SJSA1 (cell line): ENCODE data around the gene ACMSD. TPM values are rescaled to one million over a fixed set of nuclear protein-coding genes. Genes with fewer than 3 reads are reported as not detected.
"Not testable (repeated sequence)": the region's sequence is repeated elsewhere in the genome, so short reads cannot be mapped to it uniquely, and the experiment has no call there.

Experiments used
- DNase-seq, 2 experiments: peaks; one replicate each; pipeline ENCODE4 v3.0.0-alpha.2; 2015 to 2020; ENCODE audit warnings: low spot score in 2 of 2, low read depth in 1 of 2
- H3K27ac ChIP-seq: fragments of 250-450 bp; sonication (Bioruptor Pico); 2 replicates; pipeline ENCODE4 v1.5.1; 2020; ENCODE audit warnings: mild to moderate bottlenecking, moderate library complexity
- H3K27me3 ChIP-seq: fragments of 250-450 bp; sonication (Bioruptor Pico); replicated peaks from 2 replicates; pipeline ENCODE4 v1.5.1; 2020; ENCODE audit warnings: mild to moderate bottlenecking, moderate library complexity
- H3K36me3 ChIP-seq: fragments of 250-450 bp; sonication (Bioruptor Pico); 2 replicates; pipeline ENCODE4 v1.5.1; 2020; ENCODE audit warnings: mild to moderate bottlenecking
- H3K4me1 ChIP-seq: fragments of 250-450 bp; sonication (Bioruptor Pico); replicated peaks from 2 replicates; pipeline ENCODE4 v1.6.1; 2021; ENCODE audit warnings: mild to moderate bottlenecking
- H3K4me3 ChIP-seq: fragments of 250-450 bp; sonication (Bioruptor Pico); 2 replicates; pipeline ENCODE4 v1.5.1; 2020; ENCODE audit warnings: mild to moderate bottlenecking
- H3K9me3 ChIP-seq: fragments of 250-450 bp; sonication (Bioruptor Pico); replicated peaks from 2 replicates; pipeline ENCODE4 v1.5.1; 2020; ENCODE audit warnings: mild to moderate bottlenecking
- total RNA-seq: library from RNA; depleted of rRNA; stranded (reverse); fragments of >200 nt; shearing (Covaris generic); gene quantifications from 2 replicates; pipeline ENCODE4 v1.2.3, GENCODE V29; 2014

The ACMSD gene
- total RNA-seq, 1 experiment from 2014 or later: not detected

GRCh38 chr2:134903701-134904100 lies 65.3 kb downstream of the ACMSD start:
- H3K9me3 ChIP-seq, H3K4me1 ChIP-seq, H3K4me3 ChIP-seq, DNase-seq, H3K27me3 ChIP-seq, H3K27ac ChIP-seq, H3K36me3 ChIP-seq: not testable (repeated sequence)

GRCh38 chr2:134905168-134905567 lies 66.8 kb downstream of the ACMSD start:
- DNase-seq: no peak
- Histone ChIP-seq H3K4me1 (no peaks in the 10 kb centered on the region), H3K27ac (no peak overlapping the region), H3K9me3 (no peaks in the 10 kb centered on the region), H3K36me3 (no peaks in the 10 kb centered on the region), H3K4me3 (no peak overlapping the region), H3K27me3 (no peaks in the 10 kb centered on the region; the same call in 1 of the 2 replicates)

GRCh38 chr2:134906726-134907125 lies 68.3 kb downstream of the ACMSD start:
- Histone ChIP-seq H3K9me3 (no peaks in the 10 kb centered on the region), H3K36me3 (no peaks in the 10 kb centered on the region), H3K4me3 (no peak overlapping the region), H3K4me1 (no peaks in the 10 kb centered on the region), H3K27me3 (no peaks in the 10 kb centered on the region; the same call in 1 of the 2 replicates), H3K27ac (no peak overlapping the region)
- DNase-seq: no peak

- DNase-seq, H3K27ac ChIP-seq, H3K9me3 ChIP-seq, H3K36me3 ChIP-seq, H3K4me3 ChIP-seq, H3K27me3 ChIP-seq, H3K4me1 ChIP-seq: not testable (repeated sequence)
These were observed 69.2 kb downstream of the ACMSD start for GRCh38 chr2:134907441-134908116.

- H3K36me3 ChIP-seq: no peaks in the 10 kb centered on the region
- H3K9me3 ChIP-seq: no peaks in the 10 kb centered on the region; the same call in 1 of the 2 replicates
These were observed 72.5 kb downstream of the ACMSD start for GRCh38 chr2:134910763-134911399.

GRCh38 chr2:134911400-134911785 lies 73.0 kb downstream of the ACMSD start:
- H3K4me1 ChIP-seq: no peaks in the 10 kb centered on the region
- H3K27me3 ChIP-seq: no peaks in the 10 kb centered on the region
- H3K36me3 ChIP-seq: no peaks in the 10 kb centered on the region
- no peak for DNase-seq
- no peaks in the 10 kb centered on the region; the same call in 1 of the 2 replicates for H3K9me3 ChIP-seq
- no peak overlapping the region for H3K4me3 ChIP-seq
- H3K27ac ChIP-seq: no peak overlapping the region

More at GRCh38 chr2:134910763-134911399, 72.5 kb downstream of the ACMSD start:
- DNase-seq: no peak
- Histone ChIP-seq H3K4me1 (no peaks in the 10 kb centered on the region), H3K4me3 (no peak overlapping the region), H3K27ac (no peak overlapping the region), H3K27me3 (no peaks in the 10 kb centered on the region)

GRCh38 chr2:134912361-134912760 lies 73.9 kb downstream of the ACMSD start:
- Histone ChIP-seq H3K4me3 (no peak overlapping the region), H3K9me3 (no peaks in the 10 kb centered on the region; the same call in 1 of the 2 replicates), H3K27me3 (no peaks in the 10 kb centered on the region), H3K36me3 (no peaks in the 10 kb centered on the region), H3K4me1 (peaks cover 3% of the 10 kb centered on the region), H3K27ac (no peak overlapping the region)
- no peak for DNase-seq

- no peaks in the 10 kb centered on the region; the same call in 1 of the 2 replicates for H3K9me3 ChIP-seq
- DNase-seq: no peak
- H3K4me1 ChIP-seq: peaks cover 8% of the 10 kb centered on the region
- H3K27me3 ChIP-seq: no peaks in the 10 kb centered on the region
- peak overlapping the region; percentile 90 for H3K4me3 ChIP-seq
- H3K36me3 ChIP-seq: peaks cover 17% of the 10 kb centered on the region
- peak overlapping the region; percentile 67 for H3K27ac ChIP-seq
These were observed 79.0 kb downstream of the ACMSD start for GRCh38 chr2:134917360-134917865.

- Histone ChIP-seq H3K4me1 (peaks cover 8% of the 10 kb centered on the region), H3K27ac (peak overlapping the region; percentile 67), H3K27me3 (no peaks in the 10 kb centered on the region), H3K4me3 (peak overlapping the region; percentile 90), H3K9me3 (no peaks in the 10 kb centered on the region), H3K36me3 (peaks cover 22% of the 10 kb centered on the region)
- DNase-seq: peak in 1 of 2 experiments; percentile 92
These were observed 79.6 kb downstream of the ACMSD start for GRCh38 chr2:134917888-134918525.

GRCh38 chr2:134918526-134919340 lies 80.3 kb downstream of the ACMSD start, which contains the start of gene CCNT2:
Gene CCNT2, plus strand, starts transcription at chr2:134918822. Its CDS starts 33 bp downstream, at chr2:134918855.
- Histone ChIP-seq H3K4me3 (peak within 1 kb of the TSS; percentile 90), H3K36me3 (peaks cover 27% of the 10 kb centered on the region), H3K27ac (peak within 1 kb of the TSS; percentile 96), H3K4me1 (peaks cover 8% of the 10 kb centered on the region), H3K9me3 (no peaks in the 10 kb centered on the region), H3K27me3 (no peaks in the 10 kb centered on the region)
- peak; percentile 98 to 99 for DNase-seq

- H3K27ac ChIP-seq: peak overlapping the region; percentile 96
- H3K36me3 ChIP-seq: peaks cover 36% of the 10 kb centered on the region
- no peaks in the 10 kb centered on the region for H3K27me3 ChIP-seq
- no peaks in the 10 kb centered on the region for H3K9me3 ChIP-seq
- H3K4me1 ChIP-seq: peaks cover 8% of the 10 kb centered on the region
- peak overlapping the region; percentile 90 for H3K4me3 ChIP-seq
- DNase-seq: peak in 1 of 2 experiments; percentile 52
These were observed 81.2 kb downstream of the ACMSD start for GRCh38 chr2:134919341-134920210.

GRCh38 chr2:134924912-134925311 lies 86.5 kb downstream of the ACMSD start:
- peaks cover 3% of the 10 kb centered on the region; the same call in 1 of the 2 replicates for H3K4me1 ChIP-seq
- no peak overlapping the region for H3K4me3 ChIP-seq
- no peaks in the 10 kb centered on the region for H3K27me3 ChIP-seq
- no peak overlapping the region for H3K27ac ChIP-seq
- DNase-seq: no peak
- no peaks in the 10 kb centered on the region for H3K9me3 ChIP-seq
- peaks cover 49% of the 10 kb centered on the region for H3K36me3 ChIP-seq
